Gastrocnemius medialis (tissue), 4 donors: ENCODE results near the gene CLEC1A. TPM values are rescaled to one million over a fixed set of nuclear protein-coding genes. Genes with fewer than 3 reads are reported as not detected.

ENCODE experiments used
- ATAC-seq, 2 donors: fragments of 150-250 bp; one replicate each; pipeline ENCODE4 v1.9.1; 2016
- DNase-seq, 2 donors: peaks; one replicate each; pipeline ENCODE4 v3.0.0-alpha.2; 2019
- H3K27ac ChIP-seq, 4 donors: fragments of 200-600 bp; sonication (generic); 1 replicate in 1 of 4; 2 replicates in 3 of 4; pipeline ENCODE4 v1.5.1; 2016 to 2018; ENCODE audit warnings: mild to moderate bottlenecking in 2 of 4, moderate library complexity in 1 of 4
- H3K27me3 ChIP-seq, 3 donors: fragments of 200-600 bp; sonication (generic) in 2 of 3; 1 replicate in 1 of 3; 2 replicates in 2 of 3; pipeline versions ENCODE4 v1.5.1 to v1.6.0; 2016 to 2019; ENCODE audit warnings: mild to moderate bottlenecking in 1 of 3, moderate library complexity in 1 of 3
- H3K36me3 ChIP-seq, 2 donors: fragments of 200-600 bp; sonication (generic) in 1 of 2; one replicate each; pipeline ENCODE4 v1.5.1; 2017 to 2018
- H3K4me1 ChIP-seq, 2 donors: fragments of 200-600 bp; sonication (generic) in 1 of 2; one replicate each; pipeline ENCODE4 v1.5.1; 2016 to 2017; ENCODE audit warnings: mild to moderate bottlenecking in 2 of 2
- H3K4me3 ChIP-seq, 4 donors: fragments of 200-600 bp; sonication (generic) in 3 of 4; 1 replicate in 1 of 4; 2 replicates in 3 of 4; pipeline ENCODE4 v1.5.1; 2016 to 2019; ENCODE audit warnings: mild to moderate bottlenecking in 2 of 4
- H3K9me3 ChIP-seq, 3 donors: fragments of 200-600 bp; sonication (generic) in 2 of 3; 1 replicate in 1 of 3; 2 replicates in 2 of 3; pipeline ENCODE4 v1.5.1; 2016 to 2019
- CTCF ChIP-seq, 5 experiments: fragments of 450-650 bp in 3 of 5; fragments of 200-600 bp in 2 of 5; sonication (generic) in 2 of 5; IDR thresholded peaks in 4 of 5; conservative IDR thresholded peaks in 1 of 5; 1 replicate in 4 of 5; 2 replicates in 1 of 5; pipeline ENCODE4 v1.5.1; 2016 to 2019; ENCODE audit warnings: antibody characterized with exemption in 5 of 5, mild to moderate bottlenecking in 3 of 5, moderate library complexity in 3 of 5
- POLR2A ChIP-seq, 2 donors: fragments of 450-650 bp; IDR thresholded peaks; one replicate each; pipeline ENCODE4 v1.6.1; 2017; ENCODE audit warnings: antibody characterized with exemption in 2 of 2, mild to moderate bottlenecking in 2 of 2, moderate library complexity in 2 of 2
- in situ Hi-C, 4 donors: fragments of 200-750 bp; cut with MboI; loops; one replicate each; pipeline versions ENCODE4 v1.15.0 to v1.8.0; 2017; ENCODE audit warnings: low sequenced_read_pairs in 4 of 4
- intact Hi-C: fragments of 100-400 bp; cut with DNase I; formaldehyde crosslinking; loops from one replicate; pipeline ENCODE4 v1.15.1; 2023; ENCODE audit warnings: low total_unique reads
- total RNA-seq, 4 donors: library from RNA; depleted of rRNA; stranded (reverse); fragments of >200 nt; gene quantifications; one replicate each; pipeline versions ENCODE4 v1.1.0 to v1.2.3, GENCODE V29; 2016

Gene CLEC1A
- total RNA-seq, 4 donors from 2014 or later, result 1.00 to 3.6 (median 1.6) TPM

GRCh38 chr12:10130042-10130441, 31.3 kb upstream of the CLEC1A start, which contains the start of gene CLEC7A:
CLEC7A (minus strand) TSS chr12:10130199; CDS start chr12:10130082, 117 bp downstream.
- peak within 1 kb of the TSS in 1 of 4 donors; percentile 30 for H3K4me3 ChIP-seq

GRCh38 chr12:10128687-10129086, 29.9 kb upstream of the CLEC1A start:
- no peaks in the 10 kb centered on the region for H3K9me3 ChIP-seq
- intact Hi-C loops, result no loop called here
- TF ChIP-seq CTCF (IDR thresholded peaks at IDR 0.05 in 4 of 5, conservative IDR thresholded peaks at IDR 0.05 in 1 of 5) (no peak), POLR2A (IDR thresholded peaks at IDR 0.05) (peak in 1 of 2 donors; percentile 13)
- no peaks in the 10 kb centered on the region for H3K36me3 ChIP-seq
- in situ Hi-C loops, result loop anchor here in 2 of 4 donors (5.0 to 25.0 kb wide), 2 partner anchors 91 to 96 kb away; partner anchors contain the start of gene CLEC9A (in 2 of the 2)
- ATAC-seq (no peak), DNase-seq (no peak)
- H3K27ac ChIP-seq, result no peak overlapping the region
- no peaks in the 10 kb centered on the region for H3K27me3 ChIP-seq
- H3K4me1 ChIP-seq, result no peaks in the 10 kb centered on the region
- peak overlapping the region in 1 of 4 donors; percentile 30 for H3K4me3 ChIP-seq

More at GRCh38 chr12:10130042-10130441, 31.3 kb upstream of the CLEC1A start, which contains the start of gene CLEC7A:
- ATAC-seq (no peak), DNase-seq (no peak)
- peak in 1 of 2 donors; percentile 15 for TF ChIP-seq POLR2A (IDR thresholded peaks at IDR 0.05)
- no peak for TF ChIP-seq CTCF (IDR thresholded peaks at IDR 0.05 in 4 of 5, conservative IDR thresholded peaks at IDR 0.05 in 1 of 5)
- no peaks in the 10 kb centered on the region for H3K9me3 ChIP-seq
- H3K36me3 ChIP-seq, result no peaks in the 10 kb centered on the region
- peak within 1 kb of the TSS in 1 of 4 donors; percentile 8 for H3K27ac ChIP-seq
- H3K27me3 ChIP-seq, result no peaks in the 10 kb centered on the region
- in situ Hi-C loops, result loop anchor here in 2 of 4 donors (10.0 to 25.0 kb wide), 2 partner anchors 93 to 95 kb away; partner anchors contain the start of gene CLEC9A (in 2 of the 2)
- H3K4me1 ChIP-seq, result no peaks in the 10 kb centered on the region
- intact Hi-C loops, result no loop called here

GRCh38 chr12:10126413-10126812, 27.6 kb upstream of the CLEC1A start:
- Histone ChIP-seq H3K4me1 (no peaks in the 10 kb centered on the region), H3K4me3 (no peak overlapping the region), H3K27me3 (no peaks in the 10 kb centered on the region), H3K27ac (no peak overlapping the region), H3K9me3 (no peaks in the 10 kb centered on the region), H3K36me3 (no peaks in the 10 kb centered on the region)
- in situ Hi-C loops (loop anchor here in 2 of 4 donors (5.0 to 25.0 kb wide), 2 partner anchors 89 to 94 kb away; partner anchors contain the start of gene CLEC9A (in 2 of the 2)), intact Hi-C loops (no loop called here)
- TF ChIP-seq CTCF (IDR thresholded peaks at IDR 0.05 in 4 of 5, conservative IDR thresholded peaks at IDR 0.05 in 1 of 5) (no peak), POLR2A (IDR thresholded peaks at IDR 0.05) (no peak)
- ATAC-seq, result no peak
- no peak for DNase-seq

- TF ChIP-seq CTCF (IDR thresholded peaks at IDR 0.05 in 4 of 5, conservative IDR thresholded peaks at IDR 0.05 in 1 of 5) (no peak), POLR2A (IDR thresholded peaks at IDR 0.05) (no peak)
- DNase-seq, result no peak
- no peak for ATAC-seq
- Histone ChIP-seq H3K27me3 (no peaks in the 10 kb centered on the region), H3K9me3 (no peaks in the 10 kb centered on the region), H3K36me3 (no peaks in the 10 kb centered on the region), H3K4me3 (no peak overlapping the region), H3K4me1 (no peaks in the 10 kb centered on the region), H3K27ac (no peak overlapping the region)
- intact Hi-C loops, result no loop called here
- in situ Hi-C loops, result no loop called here
Measured at GRCh38 chr12:10122689-10123088, 23.9 kb upstream of the CLEC1A start.
